HCEC 1CT (cell line): ENCODE data around the gene SEBOX.
A peak's percentile ranks its signal among the peaks of the same experiment; 100 is the strongest.

Source experiments
- DNase-seq: peaks from one replicate; pipeline ENCODE4 v3.0.0-alpha.2; 2017

The SEBOX gene

GRCh38 chr17:28392491-28392890 is 27.5 kb upstream of the SEBOX start:
- DNase-seq, result no peak

GRCh38 chr17:28391401-28391800 is 26.4 kb upstream of the SEBOX start:
- no peak for DNase-seq

GRCh38 chr17:28390984-28391383 is 26.0 kb upstream of the SEBOX start:
- no peak for DNase-seq

GRCh38 chr17:28390563-28390962 is 25.6 kb upstream of the SEBOX start:
- DNase-seq, result no peak

GRCh38 chr17:28390141-28390540 is 25.1 kb upstream of the SEBOX start:
- DNase-seq, result no peak

- no peak for DNase-seq
Measured at GRCh38 chr17:28388106-28388505, 23.1 kb upstream of the SEBOX start.

GRCh38 chr17:28386391-28386790 is 21.4 kb upstream of the SEBOX start:
- no peak for DNase-seq

- no peak for DNase-seq
Measured at GRCh38 chr17:28385406-28385805, 20.4 kb upstream of the SEBOX start.

- DNase-seq, result no peak
Measured at GRCh38 chr17:28385037-28385400, 20.0 kb upstream of the SEBOX start.

GRCh38 chr17:28384281-28385036 is 19.5 kb upstream of the SEBOX start:
- DNase-seq, result no peak

- DNase-seq, result no peak
Measured at GRCh38 chr17:28381141-28381825, 16.3 kb upstream of the SEBOX start.

- DNase-seq, result no peak
Measured at GRCh38 chr17:28379814-28380801, 15.1 kb upstream of the SEBOX start.

GRCh38 chr17:28372945-28373274 is 7.9 kb upstream of the SEBOX start:
- no peak for DNase-seq

- peak; percentile 15 for DNase-seq
Measured at GRCh38 chr17:28372203-28372944, 7.4 kb upstream of the SEBOX start.

GRCh38 chr17:28371245-28372202 is 6.5 kb upstream of the SEBOX start, which contains the start of gene SARM1:
Gene SARM1 (plus strand): TSS chr17:28371694. CDS start chr17:28372033, 339 bp downstream.
- DNase-seq, result peak; percentile 75

GRCh38 chr17:28370744-28371103 is 5.7 kb upstream of the SEBOX start:
- DNase-seq, result no peak

- peak; percentile 31 for DNase-seq
Measured at GRCh38 chr17:28370035-28370743, 5.2 kb upstream of the SEBOX start, which contains the start of gene VTN. Gene VTN (minus strand): TSS chr17:28370307. CDS start chr17:28370203, 104 bp downstream.

- DNase-seq, result no peak
Measured at GRCh38 chr17:28369684-28370034, 4.7 kb upstream of the SEBOX start.

- no peak for DNase-seq
Measured at GRCh38 chr17:28368915-28369683, 4.1 kb upstream of the SEBOX start.

GRCh38 chr17:28368306-28368831 is 3.4 kb upstream of the SEBOX start:
- no peak for DNase-seq
